K562 (cell line): ENCODE results near the gene PGS1. TPM values are rescaled to one million over a fixed set of nuclear protein-coding genes. Genes with fewer than 3 reads are reported as not detected.

Experiments
- ATAC-seq: fragments of 200-7000 bp; cut with Tn5 transposase; 3 replicates; pipeline ENCODE4 v1.9.1; 2020; ENCODE audit warnings: moderate library complexity
- BruUV-seq: library from RNA; stranded (reverse); fragments of 400-500 nt; replicated peaks from 2 replicates; lab custom pipeline; 2021; lab: Mats Ljungman, UMichigan
- CTCF ChIA-PET: fragments of 300-600 bp; formaldehyde crosslinking; extraction: SDS; loops from one replicate; lab custom pipeline; 2021; ENCODE audit warnings: low intra/inter-chr PET ratio; lab: Yijun Ruan, JAX
- POLR2A ChIA-PET: fragments of 300-600, 350-650 bp; sonication (Branson Sonifier 250); formaldehyde crosslinking; extraction: SDS; loops from one replicate; lab custom pipeline; 2021; ENCODE audit warnings: antibody characterized with exemption, inconsistent platforms; lab: Yijun Ruan, JAX
- DNase-seq, 4 experiments: peaks; one replicate each; pipeline versions ENCODE4 v3.0.0 to v3.0.0-alpha.2; 2011 to 2018; ENCODE audit warnings: low spot score in 3 of 4, mixed read lengths in 3 of 4; ENCODE audit errors: extremely low read depth in 1 of 4
- FAIRE-seq: peaks from 2 replicates; lab custom pipeline; 2011; peaks lifted over from hg19 to GRCh38; lab: Jason Lieb, UNC
- H2AFZ ChIP-seq: 2 replicates; pipeline ENCODE4 v1.6.0; 2011; ENCODE audit warnings: low read depth, low read length, control low read depth, inconsistent platforms
- H3K27ac ChIP-seq: fragments of 200-600 bp; 3 replicates; pipeline ENCODE4 v1.8.0; 2011; ENCODE audit warnings: low read depth, mild to moderate bottlenecking, control low read depth, inconsistent platforms, low read length, moderate library complexity, mixed read lengths; ENCODE audit errors: extremely low read depth
- H3K27me3 ChIP-seq, 2 experiments: fragments of 300-600 bp in 1 of 2; 2 replicates in 1 of 2; 3 replicates in 1 of 2; pipeline versions ENCODE4 v1.6.0 to v1.8.0; 2011; ENCODE audit warnings: inconsistent platforms in 2 of 2, low read length in 2 of 2, mild to moderate bottlenecking in 1 of 2, mixed read lengths in 1 of 2, moderate library complexity in 1 of 2; ENCODE audit not compliant: control insufficient read depth in 2 of 2, insufficient read depth in 2 of 2
- H3K36me3 ChIP-seq: fragments of 300-600 bp; 3 replicates; pipeline ENCODE4 v1.8.0; 2011; ENCODE audit warnings: mild to moderate bottlenecking, low read length, inconsistent platforms; ENCODE audit not compliant: control insufficient read depth, insufficient read depth
- H3K4me1 ChIP-seq, 2 experiments: fragments of 200-600 bp in 1 of 2; replicated peaks in 1 of 2; 2 replicates in 1 of 2; 3 replicates in 1 of 2; pipeline versions ENCODE4 v1.5.1 to v1.8.0; 2011; ENCODE audit warnings: inconsistent platforms in 2 of 2, low read length in 2 of 2, mild to moderate bottlenecking in 1 of 2, mixed read lengths in 1 of 2, moderate library complexity in 1 of 2; ENCODE audit not compliant: control insufficient read depth in 2 of 2, insufficient read depth in 2 of 2
- H3K4me2 ChIP-seq: 2 replicates; pipeline ENCODE4 v1.6.1; 2011; ENCODE audit warnings: low read length, control low read depth, inconsistent platforms, mixed read lengths; ENCODE audit not compliant: insufficient read depth
- H3K4me3 ChIP-seq: fragments of 200-600 bp; sonication (generic), shearing (Covaris generic); 2 replicates; pipeline ENCODE4 v1.5.1; 2016; ENCODE audit warnings: control low read depth, inconsistent platforms
- H3K79me2 ChIP-seq: fragments of 200-600 bp; 3 replicates; pipeline ENCODE4 v1.8.0; 2011; ENCODE audit warnings: low read length, inconsistent platforms; ENCODE audit not compliant: control insufficient read depth, insufficient read depth
- H3K9ac ChIP-seq, 2 experiments: 2 replicates each; pipeline versions ENCODE4 v1.6.0 to v1.6.1; 2011; ENCODE audit warnings: low read depth in 2 of 2, low read length in 2 of 2, control low read depth in 1 of 2, inconsistent platforms in 1 of 2, mild to moderate bottlenecking in 1 of 2, mixed read lengths in 1 of 2; ENCODE audit not compliant: insufficient read depth in 1 of 2
- H3K9me1 ChIP-seq: one replicate; pipeline ENCODE4 v1.6.0; 2011; ENCODE audit warnings: inconsistent platforms, mild to moderate bottlenecking, low read length, moderate library complexity; ENCODE audit not compliant: control insufficient read depth, insufficient read depth
- H3K9me3 ChIP-seq: replicated peaks from 2 replicates; pipeline ENCODE4 v1.5.1; 2011; ENCODE audit warnings: low read depth, low read length, inconsistent platforms; ENCODE audit not compliant: control insufficient read depth, insufficient read depth
- H4K20me1 ChIP-seq: replicated peaks from 2 replicates; pipeline ENCODE4 v1.6.1; 2011; ENCODE audit warnings: low read length, inconsistent platforms, mixed read lengths; ENCODE audit not compliant: control insufficient read depth, insufficient read depth
- GABPB2 ChIP-seq: fragments of 250-450 bp; sonication (Bioruptor Pico); conservative IDR thresholded peaks from 2 replicates; pipeline ENCODE4 v1.5.1; 2021; ENCODE audit warnings: mild to moderate bottlenecking
- MYBL2 ChIP-seq, 2 experiments: fragments of 450-650 bp in 1 of 2; sonication (generic) in 1 of 2; formaldehyde crosslinking in 1 of 2; IDR thresholded peaks; 2 replicates each; pipeline versions ENCODE4 v1.6.1 to v1.8.1; 2017 to 2022; ENCODE audit warnings: borderline replicate concordance in 1 of 2, inconsistent platforms in 1 of 2, low read depth in 1 of 2, mild to moderate bottlenecking in 1 of 2, missing genetic modification reagents in 1 of 2, moderate library complexity in 1 of 2
- POLR2G ChIP-seq: fragments of 200-400 bp; formaldehyde crosslinking; IDR thresholded peaks from 2 replicates; pipeline ENCODE4 v1.6.1; 2017; ENCODE audit warnings: low read depth, mild to moderate bottlenecking, antibody characterized with exemption, low read length, moderate library complexity
- RBM25 ChIP-seq: fragments of 200-400 bp; formaldehyde crosslinking; IDR thresholded peaks from 2 replicates; pipeline ENCODE4 v1.6.1; 2018; ENCODE audit warnings: low read length, low read depth, moderate library complexity; ENCODE audit not compliant: severe bottlenecking
- ZNF217 ChIP-seq: sonication (generic); formaldehyde crosslinking; IDR thresholded peaks from 2 replicates; pipeline ENCODE4 v1.8.0; 2022; ENCODE audit warnings: mild to moderate bottlenecking, missing genetic modification reagents
- WGBS: fragments of 100-300 bp; shearing (Covaris generic); methylation state at CpG from one replicate; pipeline ENCODE4 v1.1.6; 2016; ENCODE audit warnings: low coverage, mixed read lengths; ENCODE audit not compliant: insufficient coverage; ENCODE audit errors: missing lambda C conversion rate; 5-methylcytosine and 5-hydroxymethylcytosine counted together
- in situ Hi-C: fragments of 300-500 bp; cut with MboI; formaldehyde crosslinking; loops from 4 replicates; pipeline ENCODE4 v1.15.0; 2018; ENCODE audit warnings: inconsistent platforms, mixed read lengths
- intact Hi-C: fragments of 100-400 bp; cut with micrococcal nuclease; formaldehyde crosslinking; loops from 2 replicates; pipeline ENCODE4 v1.14.2; 2022
- polyA plus RNA-seq, 8 experiments: library from polyadenylated mRNA; depleted of rRNA in 4 of 8; stranded (reverse) in 5 of 8; unstranded in 3 of 8; fragments of >200 nt; fragmentation: Nextera tagmentation in 2 of 8; fragmentation: Illumina TruSeq in 1 of 8; extraction: Ambion mirVana in 2 of 8; extraction: Trizol in 1 of 8; gene quantifications; 2 replicates each; pipeline versions ENCODE4 v1.2.1 to v1.2.3, GENCODE V29; 2011 to 2014; ENCODE audit warnings: inconsistent platforms in 1 of 8, missing spikeins in 1 of 8
- total RNA-seq, 7 experiments: library from RNA; depleted of rRNA in 6 of 7; stranded (reverse); fragments of >200 nt in 6 of 7; fragmentation: Illumina TruSeq in 2 of 7; extraction: Trizol in 2 of 7; gene quantifications; 2 replicates each; pipeline versions ENCODE4 v1.2.1 to v1.2.3, GENCODE V29; 2011 to 2021; ENCODE audit warnings: low replicate concordance in 1 of 7
- TF ChIP-seq, protein P1 (sequence below): sonication (generic); formaldehyde crosslinking; IDR thresholded peaks from 2 replicates; pipeline ENCODE4 v1.8.0; 2022; ENCODE audit warnings: mild to moderate bottlenecking, missing genetic modification reagents

PGS1 gene
- total and polyA plus RNA-seq, 9 of the 15 experiments (the other 6 are each of a cell fraction or from before 2014, with no cell fraction given) = 1.3 to 39.4 (median 22.3) TPM

GRCh38 chr17:78417531-78417909, 39.1 kb downstream of the PGS1 start:
- ChIA-PET CTCF (interaction anchor here (0.9 kb wide), 1 partner anchor 398 kb away, joined by 3 read pairs; no protein-coding TSS in a partner anchor), POLR2A (no interaction called here)
- H3K4me2 ChIP-seq = no peak overlapping the region
- TF ChIP-seq, protein P1, sequence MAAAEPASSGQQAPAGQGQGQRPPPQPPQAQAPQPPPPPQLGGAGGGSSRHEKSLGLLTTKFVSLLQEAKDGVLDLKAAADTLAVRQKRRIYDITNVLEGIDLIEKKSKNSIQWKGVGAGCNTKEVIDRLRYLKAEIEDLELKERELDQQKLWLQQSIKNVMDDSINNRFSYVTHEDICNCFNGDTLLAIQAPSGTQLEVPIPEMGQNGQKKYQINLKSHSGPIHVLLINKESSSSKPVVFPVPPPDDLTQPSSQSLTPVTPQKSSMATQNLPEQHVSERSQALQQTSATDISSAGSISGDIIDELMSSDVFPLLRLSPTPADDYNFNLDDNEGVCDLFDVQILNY = no peak
- TF ChIP-seq MYBL2 (IDR thresholded peaks at IDR 0.05; ENCODE audit: low read depth) = no peak
- TF ChIP-seq MYBL2 (CRISPR knock-in tag; IDR thresholded peaks at IDR 0.05; ENCODE audit: borderline replicate concordance) = no peak
- no peak for TF ChIP-seq ZNF217 (CRISPR knock-in tag)
- TF ChIP-seq GABPB2 (CRISPR knock-in tag) = no peak
- TF ChIP-seq POLR2G = 0 out of 2 replicates have a peak, but pooled peaks have one; percentile 21
- TF ChIP-seq RBM25 = no peak
- H3K27me3 ChIP-seq = no peaks in the 10 kb centered on the region
- no peaks in the 10 kb centered on the region for H3K9me3 ChIP-seq
- no peak overlapping the region for H2AFZ ChIP-seq
- peaks cover 24 to 43% of the 10 kb centered on the region in 2 experiments for H3K4me1 ChIP-seq
- peaks cover 9% of the 10 kb centered on the region for H4K20me1 ChIP-seq
- BruUV-seq = no TSS peak
- WGBS = 91% methylated on average over 12 of the region's 13 CpGs
- H3K9ac ChIP-seq = no peak overlapping the region; a peak in 1 of 4 replicates
- H3K4me3 ChIP-seq = no peak overlapping the region
- H3K79me2 ChIP-seq = peaks cover 9% of the 10 kb centered on the region; the same call in 2 of the 3 replicates
- H3K36me3 ChIP-seq = peaks cover 78% of the 10 kb centered on the region; the same call in 2 of the 3 replicates
- H3K27ac ChIP-seq = no peak overlapping the region
- no peak for DNase-seq
- intact Hi-C loops (no loop called here), in situ Hi-C loops (no loop called here)
- peaks cover 4% of the 10 kb centered on the region for H3K9me1 ChIP-seq
- FAIRE-seq = no peak
- no peak for ATAC-seq
